Measurements from ENCODE around the gene CHI3L2. TPM values are rescaled to one million over a fixed set of nuclear protein-coding genes. Genes with fewer than 3 reads are reported as not detected.

Gene CHI3L2
- total and polyA plus RNA-seq, 2 of the 13 experiments (the other 11 are each of a cell fraction or from before 2014, with no cell fraction given) = 0.46 to 1.7 TPM

DNA sequence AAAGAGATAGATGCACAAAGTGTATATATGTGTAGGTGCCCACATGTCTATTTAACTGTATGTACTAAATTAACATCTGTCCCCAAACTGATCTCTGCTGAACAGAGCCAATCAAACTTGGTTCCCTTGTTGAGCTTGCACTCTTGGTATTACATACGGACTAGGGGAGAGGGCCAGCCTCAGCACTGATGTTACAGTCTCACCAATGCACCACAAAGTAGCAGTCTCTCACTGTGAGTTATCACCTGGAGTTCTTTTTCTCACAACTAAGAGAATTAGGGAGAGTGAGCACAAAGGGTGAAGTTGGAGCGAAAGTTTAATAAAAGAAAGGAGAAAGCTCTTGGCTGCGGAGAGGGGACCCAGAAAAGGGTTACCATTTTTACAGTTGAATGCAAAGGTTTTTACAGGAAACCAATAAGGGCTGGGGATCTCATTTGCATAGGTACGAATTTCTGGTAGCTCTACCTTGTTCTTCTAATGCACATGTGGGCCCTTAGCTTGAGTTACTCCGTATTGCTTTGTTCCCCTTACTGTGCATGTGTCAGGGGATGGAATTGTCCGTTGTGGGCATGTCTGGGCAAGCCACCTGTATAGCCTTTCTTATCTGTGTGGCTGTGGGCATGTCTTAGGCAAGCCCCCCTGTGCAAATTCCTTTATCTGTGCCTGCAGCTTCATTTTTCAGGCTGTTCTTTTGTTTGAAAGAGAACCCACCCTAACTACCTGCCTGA, 13.3 kb upstream of the CHI3L2 start:
- no peak overlapping the region for H3K4me2 ChIP-seq (ENCODE audit: low read depth, low read length)
- DNase-seq (ENCODE audit: low spot score) (no peak), ATAC-seq (no peak), FAIRE-seq (no peak)
- peaks cover 39% of the 10 kb centered on the region for H3K4me1 ChIP-seq (ENCODE audit: insufficient read depth, low read length)
- WGBS (ENCODE audit: low lambda C conversion rate) = 89% methylated on average over 6 of the region's 6 CpGs
- no peaks in the 10 kb centered on the region for H3K9me3 ChIP-seq (ENCODE audit: low read length)
- H3K9ac ChIP-seq (ENCODE audit: insufficient read depth, low read depth, low read length) = no peak overlapping the region
- H3K27ac ChIP-seq (ENCODE audit: extremely low read length, insufficient read depth, low read length) = no peak overlapping the region
- H3K36me3 ChIP-seq (replicated peaks in 1 of 2; ENCODE audit: control insufficient read depth in 1 of 2, insufficient read depth in 2 of 2, low read length in 2 of 2) = no peaks in the 10 kb centered on the region
- H3K27me3 ChIP-seq (ENCODE audit: control insufficient read depth in 1 of 2, insufficient read depth in 2 of 2, low read length in 2 of 2) = no peaks in the 10 kb centered on the region
- no peaks in the 10 kb centered on the region for H3K79me2 ChIP-seq (ENCODE audit: insufficient read depth, low read length)
- intact Hi-C loops (cut with micrococcal nuclease; ENCODE audit: unreplicated experiment) = no loop called here
- TSS peak; percentile 57 for BruUV-seq (replicated peaks)
- no peak overlapping the region for H2AFZ ChIP-seq (ENCODE audit: low read length)
- ChIA-PET POLR2A (no interaction called here), CTCF (ENCODE audit: low intra/inter-chr PET ratio, low total read pairs) (no interaction called here)
- TF ChIP-seq RARG (CRISPR knock-in tag; IDR thresholded peaks at IDR 0.05; ENCODE audit: low read depth) (no peak), TP53 (CRISPR knock-in tag; conservative IDR thresholded peaks at IDR 0.05) (peak; percentile 99)
- H4K20me1 ChIP-seq (ENCODE audit: insufficient read depth, low read length) = no peaks in the 10 kb centered on the region
- in situ Hi-C loops (cut with HindIII; ENCODE audit: extremely low pct_ligation_motif_present, low pct_unique_long_range_greater_than_20kb) = no loop called here
- no peak overlapping the region for H3K4me3 ChIP-seq (replicated peaks in 1 of 3; ENCODE audit: insufficient read depth in 1 of 3, low read depth in 2 of 3, low read length in 3 of 3)

- no peak overlapping the region for H3K9ac ChIP-seq (ENCODE audit: insufficient read depth, low read depth, low read length)
- no peaks in the 10 kb centered on the region for H3K79me2 ChIP-seq (ENCODE audit: insufficient read depth, low read length)
- BruUV-seq (replicated peaks) = no TSS peak
- FAIRE-seq (no peak), DNase-seq (ENCODE audit: low spot score) (no peak), ATAC-seq (no peak)
- ChIA-PET POLR2A (no interaction called here), CTCF (ENCODE audit: low intra/inter-chr PET ratio, low total read pairs) (no interaction called here)
- H3K4me3 ChIP-seq (replicated peaks in 1 of 3; ENCODE audit: insufficient read depth in 1 of 3, low read depth in 2 of 3, low read length in 3 of 3) = no peak overlapping the region
- WGBS (ENCODE audit: low lambda C conversion rate) = 98% methylated on average over 7 of the region's 7 CpGs
- no peaks in the 10 kb centered on the region for H3K36me3 ChIP-seq (replicated peaks in 1 of 2; ENCODE audit: control insufficient read depth in 1 of 2, insufficient read depth in 2 of 2, low read length in 2 of 2)
- peaks cover 39% of the 10 kb centered on the region for H3K4me1 ChIP-seq (ENCODE audit: insufficient read depth, low read length)
- H3K4me2 ChIP-seq (ENCODE audit: low read depth, low read length) = no peak overlapping the region
- H4K20me1 ChIP-seq (ENCODE audit: insufficient read depth, low read length) = no peaks in the 10 kb centered on the region
- H3K27me3 ChIP-seq (ENCODE audit: control insufficient read depth in 1 of 2, insufficient read depth in 2 of 2, low read length in 2 of 2) = no peaks in the 10 kb centered on the region; a peak in 1 of 5 replicates
- H3K9me3 ChIP-seq (ENCODE audit: low read length) = no peaks in the 10 kb centered on the region
- in situ Hi-C loops (cut with HindIII; ENCODE audit: extremely low pct_ligation_motif_present, low pct_unique_long_range_greater_than_20kb) = no loop called here
- no peak overlapping the region for H3K27ac ChIP-seq (ENCODE audit: extremely low read length, insufficient read depth, low read length)
- H2AFZ ChIP-seq (ENCODE audit: low read length) = no peak overlapping the region
- intact Hi-C loops (cut with micrococcal nuclease; ENCODE audit: unreplicated experiment) = no loop called here
- TF ChIP-seq, protein P1, sequence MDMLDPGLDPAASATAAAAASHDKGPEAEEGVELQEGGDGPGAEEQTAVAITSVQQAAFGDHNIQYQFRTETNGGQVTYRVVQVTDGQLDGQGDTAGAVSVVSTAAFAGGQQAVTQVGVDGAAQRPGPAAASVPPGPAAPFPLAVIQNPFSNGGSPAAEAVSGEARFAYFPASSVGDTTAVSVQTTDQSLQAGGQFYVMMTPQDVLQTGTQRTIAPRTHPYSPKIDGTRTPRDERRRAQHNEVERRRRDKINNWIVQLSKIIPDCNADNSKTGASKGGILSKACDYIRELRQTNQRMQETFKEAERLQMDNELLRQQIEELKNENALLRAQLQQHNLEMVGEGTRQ (IDR thresholded peaks at IDR 0.05; ENCODE audit: low read depth, low read length) = no peak
- TF ChIP-seq, protein P1 (CRISPR knock-in tag; IDR thresholded peaks at IDR 0.05; ENCODE audit: borderline replicate concordance) = no peak
- TF ChIP-seq, protein P2, sequence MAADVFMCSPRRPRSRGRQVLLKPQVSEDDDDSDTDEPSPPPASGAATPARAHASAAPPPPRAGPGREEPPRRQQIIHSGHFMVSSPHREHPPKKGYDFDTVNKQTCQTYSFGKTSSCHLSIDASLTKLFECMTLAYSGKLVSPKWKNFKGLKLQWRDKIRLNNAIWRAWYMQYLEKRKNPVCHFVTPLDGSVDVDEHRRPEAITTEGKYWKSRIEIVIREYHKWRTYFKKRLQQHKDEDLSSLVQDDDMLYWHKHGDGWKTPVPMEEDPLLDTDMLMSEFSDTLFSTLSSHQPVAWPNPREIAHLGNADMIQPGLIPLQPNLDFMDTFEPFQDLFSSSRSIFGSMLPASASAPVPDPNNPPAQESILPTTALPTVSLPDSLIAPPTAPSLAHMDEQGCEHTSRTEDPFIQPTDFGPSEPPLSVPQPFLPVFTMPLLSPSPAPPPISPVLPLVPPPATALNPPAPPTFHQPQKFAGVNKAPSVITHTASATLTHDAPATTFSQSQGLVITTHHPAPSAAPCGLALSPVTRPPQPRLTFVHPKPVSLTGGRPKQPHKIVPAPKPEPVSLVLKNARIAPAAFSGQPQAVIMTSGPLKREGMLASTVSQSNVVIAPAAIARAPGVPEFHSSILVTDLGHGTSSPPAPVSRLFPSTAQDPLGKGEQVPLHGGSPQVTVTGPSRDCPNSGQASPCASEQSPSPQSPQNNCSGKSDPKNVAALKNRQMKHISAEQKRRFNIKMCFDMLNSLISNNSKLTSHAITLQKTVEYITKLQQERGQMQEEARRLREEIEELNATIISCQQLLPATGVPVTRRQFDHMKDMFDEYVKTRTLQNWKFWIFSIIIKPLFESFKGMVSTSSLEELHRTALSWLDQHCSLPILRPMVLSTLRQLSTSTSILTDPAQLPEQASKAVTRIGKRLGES (CRISPR knock-in tag; IDR thresholded peaks at IDR 0.05; ENCODE audit: borderline replicate concordance) = no peak
- TF ChIP-seq ZMYM2 (CRISPR knock-in tag; IDR thresholded peaks at IDR 0.05) = no peak
- TF ChIP-seq CREB1 (IDR thresholded peaks at IDR 0.05) = no peak
- TF ChIP-seq CREB1 (CRISPR knock-in tag; IDR thresholded peaks at IDR 0.05) = no peak
- no peak for TF ChIP-seq CSRNP1 (CRISPR knock-in tag; IDR thresholded peaks at IDR 0.05)
- no peak for TF ChIP-seq ARNTL (CRISPR knock-in tag; IDR thresholded peaks at IDR 0.05)
- TF ChIP-seq XBP1 (CRISPR knock-in tag; IDR thresholded peaks at IDR 0.05) = no peak
- no peak for TF ChIP-seq ZSCAN21 (CRISPR knock-in tag; IDR thresholded peaks at IDR 0.05; ENCODE audit: borderline replicate concordance)
These were observed 12.6 kb upstream of the CHI3L2 start for GRCh38 chr1:111214884-111215283.

Data from HepG2 (cell line).